AG09319 (cell line): ENCODE measurements around the gene KRTAP10-12.

ENCODE experiments used
- DNase-seq: peaks from one replicate; pipeline ENCODE4 v3.0.0-alpha.2; 2010; ENCODE audit warnings: low read depth; ENCODE audit errors: extremely low read depth
- CTCF ChIP-seq: IDR thresholded peaks from 2 replicates; pipeline ENCODE4 v1.5.1; 2011; ENCODE audit warnings: low read depth, mild to moderate bottlenecking, inconsistent platforms, low read length, moderate library complexity

The KRTAP10-12 gene

GRCh38 chr21:44734841-44735240 lies 37.9 kb downstream of the KRTAP10-12 start:
- no peak for TF ChIP-seq CTCF
- DNase-seq, result no peak

- TF ChIP-seq CTCF, result no peak
- DNase-seq, result no peak
Observed at GRCh38 chr21:44735821-44736220, 38.8 kb downstream of the KRTAP10-12 start.

- no peak for TF ChIP-seq CTCF
- DNase-seq, result no peak
Observed at GRCh38 chr21:44736291-44737004, 39.5 kb downstream of the KRTAP10-12 start.

GRCh38 chr21:44737706-44738354 lies 40.9 kb downstream of the KRTAP10-12 start:
- no peak for TF ChIP-seq CTCF
- DNase-seq, result no peak

- DNase-seq, result no peak
- TF ChIP-seq CTCF, result no peak
Observed at GRCh38 chr21:44738621-44739020, 41.6 kb downstream of the KRTAP10-12 start.

GRCh38 chr21:44739316-44739715 lies 42.3 kb downstream of the KRTAP10-12 start:
- no peak for TF ChIP-seq CTCF
- DNase-seq, result no peak

- no peak for DNase-seq
- no peak for TF ChIP-seq CTCF
Observed at GRCh38 chr21:44740742-44741141, 43.8 kb downstream of the KRTAP10-12 start.
